AG04450 (cell line): ENCODE measurements around the gene THRB. TPM values are rescaled to one million over a fixed set of nuclear protein-coding genes. Genes with fewer than 3 reads are reported as not detected.

ENCODE experiments used
- CTCF ChIA-PET: fragments of 300-600, 350-600 bp; formaldehyde crosslinking; extraction: SDS; loops from one replicate; lab custom pipeline; 2022; ENCODE audit warnings: antibody characterized with exemption, inconsistent platforms; lab: Charles Lee
- POLR2A ChIA-PET: fragments of 350-600 bp; formaldehyde crosslinking; extraction: SDS; loops from one replicate; lab custom pipeline; 2021; ENCODE audit warnings: antibody characterized with exemption, inconsistent platforms; lab: Yijun Ruan, JAX
- DNase-seq: peaks from one replicate; pipeline ENCODE4 v3.0.0-alpha.2; 2011; ENCODE audit warnings: low read depth, low spot score
- H3K27ac ChIP-seq: one replicate; pipeline ENCODE4 v1.5.1; 2012; ENCODE audit warnings: low read depth, low read length, control low read depth
- H3K27me3 ChIP-seq: one replicate; pipeline ENCODE4 v1.6.0; 2012; ENCODE audit warnings: low read length; ENCODE audit not compliant: control insufficient read depth, insufficient read depth
- H3K4me3 ChIP-seq: 2 replicates; pipeline ENCODE4 v1.5.1; 2011; ENCODE audit warnings: mild to moderate bottlenecking, low read depth, low read length, control low read depth
- H3K9me3 ChIP-seq: 2 replicates; pipeline ENCODE4 v1.5.1; 2012; ENCODE audit warnings: low read length; ENCODE audit not compliant: control insufficient read depth, insufficient read depth
- CTCF ChIP-seq: IDR thresholded peaks from 2 replicates; pipeline ENCODE4 v1.5.1; 2011; ENCODE audit warnings: low read depth, low read length, control low read depth, inconsistent platforms
- polyA plus RNA-seq: library from polyadenylated mRNA; depleted of rRNA; stranded (reverse); fragments of >200 nt; gene quantifications from 2 replicates; pipeline ENCODE4 v1.2.3, GENCODE V29; 2011

The THRB gene
- polyA plus RNA-seq, 1 experiment: 0.02 TPM

DNA sequence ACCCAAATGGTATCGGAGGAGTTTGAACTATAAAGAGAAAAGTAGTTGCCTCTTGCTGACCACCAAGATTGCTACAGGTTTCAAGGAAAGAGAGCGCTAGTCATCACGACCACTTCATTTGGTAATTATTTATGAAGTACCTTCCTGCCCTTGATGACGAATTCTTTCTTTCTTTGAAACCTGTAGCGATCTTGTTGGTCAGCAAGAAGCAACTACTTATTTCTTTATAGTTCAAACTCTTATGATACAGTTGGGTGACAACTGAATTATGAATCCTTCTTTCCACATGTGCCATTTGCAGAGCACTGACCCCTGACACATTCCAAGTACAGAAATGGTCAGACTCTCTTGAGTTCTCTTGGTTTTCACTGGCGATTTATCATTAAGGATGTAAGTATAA, 46.8 kb downstream of the THRB start:
- TF ChIP-seq CTCF: no peak
- Histone ChIP-seq H3K27ac (no peak overlapping the region), H3K27me3 (no peaks in the 10 kb centered on the region), H3K4me3 (no peak overlapping the region), H3K9me3 (no peaks in the 10 kb centered on the region)
- CTCF ChIA-PET: no interaction called here
- POLR2A ChIA-PET: no interaction called here
- no peak for DNase-seq

GRCh38 chr3:24446032-24446431, 48.6 kb downstream of the THRB start:
- DNase-seq: no peak
- Histone ChIP-seq H3K27ac (no peak overlapping the region), H3K9me3 (no peaks in the 10 kb centered on the region), H3K4me3 (no peak overlapping the region), H3K27me3 (no peaks in the 10 kb centered on the region)
- no peak for TF ChIP-seq CTCF
- ChIA-PET POLR2A (no interaction called here), CTCF (no interaction called here)

DNA sequence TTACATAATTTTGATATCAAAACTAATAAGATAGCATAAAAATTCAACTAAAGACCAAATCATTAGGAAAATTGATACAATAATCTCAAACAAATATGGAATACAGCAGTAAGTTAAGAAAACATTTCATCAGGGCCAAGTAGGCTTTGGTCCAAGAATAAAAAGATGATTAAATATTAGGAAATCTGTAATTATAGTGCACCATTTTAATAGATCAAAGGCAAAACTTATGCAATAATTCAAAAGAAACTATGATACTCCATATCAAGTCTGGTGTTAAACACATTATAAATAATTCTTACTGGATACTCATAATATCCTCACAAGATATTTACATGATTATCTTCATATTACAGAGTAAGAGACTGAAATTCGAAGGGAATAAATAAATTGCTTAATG, 51.2 kb downstream of the THRB start:
- POLR2A ChIA-PET: no interaction called here
- no peaks in the 10 kb centered on the region for H3K9me3 ChIP-seq
- H3K4me3 ChIP-seq: no peak overlapping the region
- no peak for DNase-seq
- no peak for TF ChIP-seq CTCF
- CTCF ChIA-PET: no interaction called here
- no peak overlapping the region for H3K27ac ChIP-seq
- H3K27me3 ChIP-seq: no peaks in the 10 kb centered on the region

GRCh38 chr3:24440760-24441464, 53.7 kb downstream of the THRB start:
- DNase-seq: no peak
- H3K4me3 ChIP-seq: no peak overlapping the region
- H3K27ac ChIP-seq: no peak overlapping the region
- TF ChIP-seq CTCF: no peak
- no peaks in the 10 kb centered on the region for H3K9me3 ChIP-seq
- CTCF ChIA-PET: no interaction called here
- H3K27me3 ChIP-seq: no peaks in the 10 kb centered on the region
- POLR2A ChIA-PET: no interaction called here

GRCh38 chr3:24439021-24439420, 55.6 kb downstream of the THRB start:
- no peak for DNase-seq
- no peak overlapping the region for H3K27ac ChIP-seq
- no peak for TF ChIP-seq CTCF
- H3K9me3 ChIP-seq: no peaks in the 10 kb centered on the region
- ChIA-PET CTCF (no interaction called here), POLR2A (no interaction called here)
- H3K4me3 ChIP-seq: no peak overlapping the region
- no peaks in the 10 kb centered on the region for H3K27me3 ChIP-seq
